Activated gamma-delta T cell treated with anti-CD3 and anti-CD28 coated beads, Interleukin-2, amount 50 U/mL, for 16 hours (primary cell): ENCODE results near the gene GRK2.
"Not testable (repeated sequence)": the region's sequence is repeated elsewhere in the genome, so short reads cannot be mapped to it uniquely, and the experiment has no call there.

Source experiments
- DNase-seq: peaks from one replicate; pipeline ENCODE4 v3.0.0-alpha.2; 2020; ENCODE audit warnings: low read depth

Gene GRK2

DNA sequence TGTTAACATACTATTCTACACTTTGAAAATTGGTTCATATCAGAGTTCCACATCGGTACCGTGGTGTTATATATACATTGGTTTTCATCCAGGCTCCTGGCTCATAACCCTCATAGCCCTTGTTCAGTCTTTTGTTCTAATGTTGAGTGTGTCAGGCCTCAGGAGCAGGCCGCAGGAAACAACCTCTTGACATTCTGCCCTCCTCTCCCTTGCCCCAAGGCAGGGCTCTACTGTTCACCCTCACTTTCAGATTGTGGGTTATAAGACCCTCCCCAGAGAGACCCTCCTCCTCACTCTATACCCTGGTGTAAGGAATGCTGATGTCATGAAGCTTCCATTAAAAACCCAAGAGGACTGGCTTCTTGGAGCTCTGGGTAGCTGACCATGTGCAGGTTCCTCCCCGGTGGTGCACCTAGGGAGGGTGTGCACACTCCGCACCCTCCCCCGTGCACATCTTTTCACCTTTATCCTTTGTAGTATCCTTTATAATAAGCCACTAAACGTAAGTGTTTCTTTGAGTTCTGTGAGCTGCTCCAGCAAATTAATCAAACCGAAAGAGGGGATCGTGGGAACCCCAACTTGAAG, 49.1 kb downstream of the GRK2 start:
- DNase-seq = no peak

DNA sequence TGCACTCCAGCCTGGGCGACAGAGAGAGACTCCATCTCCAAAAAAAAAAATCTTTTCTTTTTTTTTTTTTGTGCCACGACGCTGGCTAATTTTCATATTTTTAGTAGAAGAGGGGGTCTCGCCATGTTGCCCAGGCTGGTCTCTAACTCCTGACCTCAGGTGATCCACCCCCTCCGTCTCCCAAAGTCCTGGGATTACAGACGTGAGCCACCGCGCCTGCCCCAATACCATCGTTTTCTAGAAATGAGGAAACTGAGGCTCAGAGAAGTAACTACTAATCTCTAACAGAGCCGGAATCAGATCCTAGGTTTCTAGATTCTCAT, 50.6 kb downstream of the GRK2 start:
- no peak for DNase-seq

DNA sequence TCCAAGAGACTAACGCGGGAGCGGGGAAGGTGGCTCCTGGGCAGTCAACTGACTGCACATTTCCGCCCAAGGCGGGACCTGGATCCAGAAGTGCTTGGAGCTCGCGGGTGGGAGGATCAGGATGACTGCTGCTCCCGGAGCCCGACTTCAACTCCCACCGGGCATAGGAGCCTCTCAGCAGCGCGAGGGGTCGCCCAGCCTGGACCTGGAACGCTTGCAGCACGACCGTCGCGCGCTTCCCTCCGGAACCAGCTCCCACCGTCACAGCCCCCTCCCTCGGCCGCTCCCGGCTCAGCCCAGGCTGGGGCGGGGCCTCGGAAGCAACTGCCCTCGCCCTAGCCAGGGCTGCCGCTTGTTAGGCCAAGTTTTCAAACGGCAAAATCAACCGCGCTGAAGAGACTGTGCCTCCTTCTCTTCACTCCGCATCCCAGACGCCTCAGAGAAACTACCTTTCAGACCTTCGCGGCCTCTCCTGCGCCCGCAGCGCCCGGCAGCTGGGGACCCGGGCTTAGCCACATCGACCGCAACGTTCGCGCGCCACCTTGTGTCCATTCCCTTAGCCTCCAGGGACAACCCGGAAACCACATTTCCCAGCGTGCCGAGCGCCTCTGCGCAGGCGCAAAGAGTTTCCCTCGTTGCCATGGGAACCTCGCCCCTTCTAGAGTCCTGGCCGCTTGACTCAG, 51.1 kb downstream of the GRK2 start:
- DNase-seq = peak; percentile 98

DNA sequence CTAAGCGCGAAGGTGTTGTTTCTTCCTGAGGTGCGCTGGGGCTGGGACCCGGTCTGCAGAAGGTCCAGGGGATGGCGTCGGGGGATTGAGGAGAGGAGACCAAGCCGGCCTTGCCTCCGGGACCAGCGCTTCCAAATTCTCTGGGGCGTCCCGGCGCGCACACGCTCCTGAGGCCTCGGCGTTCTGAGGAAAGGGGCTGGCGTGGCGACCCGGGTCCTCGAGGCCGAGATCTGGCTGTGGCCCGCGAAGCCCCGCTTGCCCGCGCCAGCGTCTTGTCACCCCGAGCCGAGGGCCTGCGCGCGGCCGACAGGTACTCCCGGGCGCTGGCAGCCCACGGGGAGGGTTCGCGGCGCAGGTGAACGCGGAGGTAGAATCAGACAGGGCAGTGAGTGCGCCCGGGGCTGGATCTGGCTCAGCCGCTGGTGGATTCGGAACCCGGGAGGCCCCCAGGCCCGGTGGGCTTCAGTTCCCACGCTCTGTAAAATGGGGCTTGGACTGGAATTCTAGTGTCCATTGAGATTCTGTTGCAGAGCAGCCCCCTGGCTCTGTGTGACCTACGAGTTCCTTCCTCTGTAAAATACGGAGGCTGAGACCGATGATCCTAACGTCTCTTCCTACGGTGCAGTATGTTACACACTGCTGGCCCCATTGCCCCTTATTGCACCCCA, 51.7 kb downstream of the GRK2 start:
- no peak for DNase-seq

GRCh38 chr11:67318876-67319275, 52.6 kb downstream of the GRK2 start:
- not testable (repeated sequence) for DNase-seq

GRCh38 chr11:67320011-67320410, 53.7 kb downstream of the GRK2 start:
- no peak for DNase-seq

DNA sequence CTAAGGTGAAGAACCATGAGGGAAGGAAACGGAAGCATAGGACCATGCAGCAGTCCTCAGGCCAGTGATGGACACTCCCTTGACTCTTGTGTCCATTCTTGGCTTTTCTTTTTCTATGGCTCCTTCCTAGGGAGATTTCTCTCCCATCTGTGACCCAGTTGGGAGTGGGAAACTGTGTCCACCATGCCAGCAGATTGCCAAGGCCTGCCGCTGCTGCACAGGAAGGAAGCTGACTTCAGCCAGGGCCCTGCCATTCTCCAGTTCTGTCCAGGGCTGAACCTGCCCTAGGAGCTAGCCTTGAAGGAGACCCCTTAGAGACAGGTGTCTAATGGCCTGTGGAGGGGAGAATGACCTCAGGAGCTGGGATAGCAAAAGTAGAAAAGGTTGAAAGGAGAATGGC, 54.4 kb downstream of the GRK2 start:
- DNase-seq = no peak

GRCh38 chr11:67321313-67321871, 55.1 kb downstream of the GRK2 start:
- DNase-seq = no peak

DNA sequence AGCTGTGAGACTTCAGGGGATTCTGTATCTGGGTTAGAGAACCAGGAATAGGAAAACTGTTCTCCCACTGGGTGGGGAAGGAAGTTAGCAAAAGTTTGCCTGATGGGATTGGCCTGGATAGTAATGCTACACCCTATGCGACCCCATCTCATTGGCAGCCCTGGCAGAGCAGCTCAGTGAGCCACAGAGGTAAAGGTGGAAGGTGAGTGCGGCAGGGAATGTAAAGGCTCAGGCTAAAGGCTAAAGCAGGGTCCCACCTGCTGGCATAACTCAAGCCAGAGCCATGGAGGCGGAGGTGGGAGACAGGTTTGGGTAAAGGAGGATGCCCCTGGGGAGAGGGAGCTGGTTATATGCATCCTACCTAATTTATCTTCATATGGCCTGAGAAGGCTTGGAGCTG, 55.8 kb downstream of the GRK2 start:
- DNase-seq = no peak

- DNase-seq = no peak
Observed at GRCh38 chr11:67323526-67323925, 57.3 kb downstream of the GRK2 start.

DNA sequence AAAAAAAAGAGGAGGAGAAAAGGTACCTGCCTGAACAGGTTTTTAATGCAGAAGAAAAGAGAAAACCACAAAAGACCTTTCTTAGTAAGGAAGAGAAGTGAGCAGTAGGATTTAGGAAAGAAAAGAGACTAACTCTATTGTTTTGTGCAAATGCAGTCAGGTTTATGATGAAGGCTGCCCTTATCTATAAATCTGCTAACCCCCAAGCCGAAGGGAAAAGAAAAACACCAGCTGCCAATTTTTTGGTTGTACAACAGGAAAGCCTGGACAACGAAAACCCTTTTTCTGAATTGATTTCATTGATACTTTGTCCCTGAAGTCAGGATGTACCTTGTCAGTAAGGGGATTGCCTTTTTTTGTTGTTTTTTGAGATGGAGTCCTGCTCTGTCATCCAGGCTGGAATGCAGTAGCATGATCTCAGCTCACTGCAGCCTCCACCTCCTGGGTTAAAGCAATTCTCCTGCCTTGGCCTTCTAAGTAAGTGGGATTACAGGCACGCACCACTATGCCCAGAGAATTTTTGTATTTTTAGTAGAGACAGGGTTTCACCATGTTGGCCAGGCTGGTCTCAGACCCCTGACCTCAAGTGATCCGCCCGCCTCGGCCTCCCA, 65.9 kb downstream of the GRK2 start:
- DNase-seq = no peak
